ENCODE results near the gene TCTN1. TPM values are rescaled to one million over a fixed set of nuclear protein-coding genes. Genes with fewer than 3 reads are reported as not detected.

Gene TCTN1
- total and polyA plus RNA-seq, 2 donors (not counting 3 experiments of a cell fraction or from before 2014, with no cell fraction given): 21.1 to 23.3 TPM

DNA sequence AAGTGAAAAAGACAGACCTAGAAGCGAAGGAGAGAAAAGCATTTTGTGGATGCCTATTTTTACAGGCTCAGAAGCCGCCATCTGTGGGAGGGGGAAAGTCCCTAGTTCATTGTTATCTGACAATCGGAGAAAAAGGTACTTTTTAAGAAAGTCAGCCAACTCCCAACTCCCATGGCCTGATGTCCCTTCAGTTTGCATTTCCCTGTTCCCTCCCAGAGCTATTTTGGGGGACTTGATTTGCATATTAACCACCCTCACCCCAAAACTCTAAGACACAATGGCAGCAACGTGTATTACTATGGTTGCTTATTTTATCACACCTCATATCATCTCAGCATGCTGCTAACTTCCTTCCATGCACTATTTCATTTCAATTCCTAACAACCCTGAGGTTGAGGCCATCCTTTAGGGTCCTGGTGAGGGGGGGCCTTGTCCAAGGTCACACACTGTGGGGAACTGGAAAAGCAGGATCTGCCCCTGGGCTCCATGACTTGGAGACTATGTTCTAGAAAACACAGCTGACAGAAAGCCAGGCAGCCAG lies 56.3 kb downstream of the TCTN1 start:
- H4K20me1 ChIP-seq (replicated peaks; ENCODE audit: control insufficient read depth, extremely low read depth, insufficient read depth, low read length): no peaks in the 10 kb centered on the region
- intact Hi-C loops (cut with micrococcal nuclease): no loop called here
- no peaks in the 10 kb centered on the region for H3K27me3 ChIP-seq (ENCODE audit: control insufficient read depth in 2 of 2, insufficient read depth in 2 of 2, low read length in 2 of 2)
- TF ChIP-seq GATA2 (IDR thresholded peaks at IDR 0.05; ENCODE audit: insufficient read depth, insufficient read length, low read depth, low read length) (no peak), POLR2A (IDR thresholded peaks at IDR 0.05; ENCODE audit: low read depth, low read length) (no peak), MYC (IDR thresholded peaks at IDR 0.05; ENCODE audit: low read depth, low read length) (no peak), CTCF (IDR thresholded peaks at IDR 0.05; ENCODE audit: extremely low read depth in 1 of 2, insufficient read depth in 1 of 2, low read depth in 1 of 2, low read length in 2 of 2) (no peak), JUN (IDR thresholded peaks at IDR 0.05; ENCODE audit: borderline replicate concordance, insufficient read depth, insufficient read length, low read depth) (no peak), POLR2AphosphoS5 (IDR thresholded peaks at IDR 0.05; ENCODE audit: insufficient read depth, low read depth, low read length) (no peak), FOS (IDR thresholded peaks at IDR 0.05; ENCODE audit: borderline replicate concordance, insufficient read depth, low read length) (no peak), EZH2 (IDR thresholded peaks at IDR 0.05; ENCODE audit: borderline replicate concordance, low read depth, low read length, severe bottlenecking) (no peak)
- TF ChIP-seq, protein P1, sequence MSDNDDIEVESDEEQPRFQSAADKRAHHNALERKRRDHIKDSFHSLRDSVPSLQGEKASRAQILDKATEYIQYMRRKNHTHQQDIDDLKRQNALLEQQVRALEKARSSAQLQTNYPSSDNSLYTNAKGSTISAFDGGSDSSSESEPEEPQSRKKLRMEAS (IDR thresholded peaks at IDR 0.05; ENCODE audit: insufficient read depth, insufficient read length): no peak
- H3K4me2 ChIP-seq (ENCODE audit: insufficient read depth, low read length): no peak overlapping the region
- no peak overlapping the region for H3K4me3 ChIP-seq (replicated peaks in 1 of 3; ENCODE audit: insufficient read depth in 1 of 3, low read depth in 1 of 3, low read length in 3 of 3)
- no peak overlapping the region for H2AFZ ChIP-seq (ENCODE audit: low read depth, low read length)
- no peaks in the 10 kb centered on the region for H3K36me3 ChIP-seq (ENCODE audit: control insufficient read depth in 2 of 2, extremely low read depth in 1 of 2, insufficient read depth in 2 of 2, low read length in 2 of 2)
- BruUV-seq (replicated peaks): no TSS peak
- H3K27ac ChIP-seq (ENCODE audit: insufficient read depth, low read depth, low read length): no peak overlapping the region
- dilution Hi-C loops (cut with MboI; ENCODE audit: extremely low pct_ligation_motif_present, low sequenced_read_pairs): no loop called here
- FAIRE-seq: no peak
- H3K9me1 ChIP-seq (replicated peaks; ENCODE audit: control insufficient read depth, extremely low read depth, insufficient read depth, low read length): no peaks in the 10 kb centered on the region
- no peaks in the 10 kb centered on the region for H3K4me1 ChIP-seq (ENCODE audit: control insufficient read depth, extremely low read depth, insufficient read depth, low read length)
- ChIA-PET POLR2A (no interaction called here), CTCF (no interaction called here)
- H3K9me3 ChIP-seq (replicated peaks; ENCODE audit: control insufficient read depth, insufficient read depth, low read length): no peaks in the 10 kb centered on the region
- no peak overlapping the region for H3K9ac ChIP-seq (replicated peaks; ENCODE audit: extremely low read depth, insufficient read depth, low read length)
- no peaks in the 10 kb centered on the region for H3K79me2 ChIP-seq (ENCODE audit: control insufficient read depth, insufficient read depth, low read length)
- DNase-seq (ENCODE audit: low read depth, low spot score): no peak
